Right lobe of liver (tissue), 6 donors: ENCODE data around the gene GPC5. TPM values are rescaled to one million over a fixed set of nuclear protein-coding genes. Genes with fewer than 3 reads are reported as not detected.

Experiments
- ATAC-seq, 4 donors: fragments of 200-7000 bp; cut with Tn5 transposase; one replicate each; pipeline ENCODE4 v1.9.1; 2020; ENCODE audit warnings: mild to moderate bottlenecking in 4 of 4, moderate library complexity in 4 of 4
- DNase-seq, 3 donors: peaks; one replicate each; pipeline ENCODE4 v3.0.0-alpha.2; 2020
- H3K27ac ChIP-seq, 3 donors: fragments of 200-600 bp; one replicate each; pipeline ENCODE4 v1.8.0; 2022
- H3K27me3 ChIP-seq, 2 donors: fragments of 200-600 bp; one replicate each; pipeline ENCODE4 v1.8.0; 2022
- H3K36me3 ChIP-seq, 4 donors: fragments of 200-600 bp; sonication (generic) in 1 of 4; one replicate each; pipeline versions ENCODE4 v1.5.1 to v1.8.0; 2017 to 2022; ENCODE audit warnings: control low read depth in 1 of 4
- H3K4me1 ChIP-seq, 4 donors: fragments of 200-600 bp; sonication (generic) in 1 of 4; one replicate each; pipeline versions ENCODE4 v1.5.1 to v1.8.0; 2017 to 2022; ENCODE audit warnings: control low read depth in 1 of 4
- H3K4me3 ChIP-seq, 3 donors: fragments of 200-600 bp; one replicate each; pipeline ENCODE4 v1.8.0; 2022
- H3K9me3 ChIP-seq, 4 donors: fragments of 200-600 bp; sonication (generic) in 1 of 4; one replicate each; pipeline versions ENCODE4 v1.5.1 to v1.8.0; 2017 to 2022; ENCODE audit warnings: control low read depth in 1 of 4
- POLR2A ChIP-seq: fragments of 450-650 bp; IDR thresholded peaks from one replicate; pipeline ENCODE4 v1.6.1; 2017; ENCODE audit warnings: antibody characterized with exemption, mild to moderate bottlenecking
- WGBS: methylation state at CpG from one replicate; pipeline ENCODE4 v1.1.6; 2018; ENCODE audit warnings: low coverage, low lambda C conversion rate; ENCODE audit not compliant: insufficient coverage; ENCODE audit errors: missing lambda C conversion rate; 5-methylcytosine and 5-hydroxymethylcytosine counted together
- intact Hi-C, 2 donors: fragments of 100-400 bp; cut with DNase I; formaldehyde crosslinking; loops; one replicate each; pipeline versions ENCODE4 v1.11.2 to v1.14.1; 2022
- total RNA-seq, 6 experiments: library from RNA; depleted of rRNA in 2 of 6; stranded (reverse); fragments of >200 nt in 2 of 6; fragmentation: NEBNext Ultra II Directional in 3 of 6; extraction: Animal tissue kit (Norgen Biotek cat#: 25700) in 3 of 6; gene quantifications; one replicate each; pipeline versions ENCODE4 v1.1.0 to v1.2.4, GENCODE V29; 2016 to 2023
- TF ChIP-seq, protein P1 (sequence below), 4 donors: fragments of 200-600 bp in 3 of 4; fragments of 450-650 bp in 1 of 4; IDR thresholded peaks; one replicate each; pipeline versions ENCODE4 v1.5.1 to v1.8.0; 2016 to 2022; ENCODE audit warnings: antibody characterized with exemption in 4 of 4, mild to moderate bottlenecking in 2 of 4
- donor health status: DM: no; HTN: yes; CAD: no.
- donor health status: DM: no; HTN: no; CAD: no.
- donor health status: DM: no; HTN: no; CAD: no.
- donor health status: DM: no; HTN: yes; CAD: no.
- donor health status: DM: no; HTN: yes; CAD: no.

GPC5 gene
- total RNA-seq, 6 experiments from 2014 or later: 0.12 to 0.99 (median 0.66) TPM

DNA sequence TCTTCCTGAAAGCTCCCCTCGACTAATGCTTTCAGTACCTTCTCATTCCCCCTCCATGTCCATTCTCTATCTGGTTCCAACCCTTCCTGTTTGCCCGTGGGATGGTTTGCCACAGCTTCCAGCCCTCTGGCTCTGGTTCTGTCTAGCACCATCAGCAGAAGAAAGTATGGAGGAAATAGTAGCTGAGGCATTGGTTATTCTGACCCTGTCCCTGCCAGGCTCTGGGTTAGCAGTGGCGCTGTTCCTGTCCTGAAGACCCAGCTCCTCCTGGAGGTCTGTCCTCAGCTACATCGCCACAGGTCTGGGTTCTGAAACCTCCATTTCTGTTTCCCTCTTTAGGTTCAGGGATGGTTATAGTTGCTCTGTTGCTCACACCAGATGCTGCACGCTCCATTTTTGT is 1223.6 kb downstream of the GPC5 start:
- no peak for TF ChIP-seq POLR2A
- TF ChIP-seq, protein P1, sequence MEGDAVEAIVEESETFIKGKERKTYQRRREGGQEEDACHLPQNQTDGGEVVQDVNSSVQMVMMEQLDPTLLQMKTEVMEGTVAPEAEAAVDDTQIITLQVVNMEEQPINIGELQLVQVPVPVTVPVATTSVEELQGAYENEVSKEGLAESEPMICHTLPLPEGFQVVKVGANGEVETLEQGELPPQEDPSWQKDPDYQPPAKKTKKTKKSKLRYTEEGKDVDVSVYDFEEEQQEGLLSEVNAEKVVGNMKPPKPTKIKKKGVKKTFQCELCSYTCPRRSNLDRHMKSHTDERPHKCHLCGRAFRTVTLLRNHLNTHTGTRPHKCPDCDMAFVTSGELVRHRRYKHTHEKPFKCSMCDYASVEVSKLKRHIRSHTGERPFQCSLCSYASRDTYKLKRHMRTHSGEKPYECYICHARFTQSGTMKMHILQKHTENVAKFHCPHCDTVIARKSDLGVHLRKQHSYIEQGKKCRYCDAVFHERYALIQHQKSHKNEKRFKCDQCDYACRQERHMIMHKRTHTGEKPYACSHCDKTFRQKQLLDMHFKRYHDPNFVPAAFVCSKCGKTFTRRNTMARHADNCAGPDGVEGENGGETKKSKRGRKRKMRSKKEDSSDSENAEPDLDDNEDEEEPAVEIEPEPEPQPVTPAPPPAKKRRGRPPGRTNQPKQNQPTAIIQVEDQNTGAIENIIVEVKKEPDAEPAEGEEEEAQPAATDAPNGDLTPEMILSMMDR (IDR thresholded peaks at IDR 0.05): no peak
- ATAC-seq: no peak
- no peaks in the 10 kb centered on the region for H3K9me3 ChIP-seq
- H3K27me3 ChIP-seq: no peaks in the 10 kb centered on the region
- H3K4me3 ChIP-seq: no peak overlapping the region
- no peak overlapping the region for H3K27ac ChIP-seq
- no peaks in the 10 kb centered on the region for H3K4me1 ChIP-seq
- WGBS: 81% methylated on average over 5 of the region's 5 CpGs
- H3K36me3 ChIP-seq: no peaks in the 10 kb centered on the region
- no peak for DNase-seq
- intact Hi-C loops: no loop called here

DNA sequence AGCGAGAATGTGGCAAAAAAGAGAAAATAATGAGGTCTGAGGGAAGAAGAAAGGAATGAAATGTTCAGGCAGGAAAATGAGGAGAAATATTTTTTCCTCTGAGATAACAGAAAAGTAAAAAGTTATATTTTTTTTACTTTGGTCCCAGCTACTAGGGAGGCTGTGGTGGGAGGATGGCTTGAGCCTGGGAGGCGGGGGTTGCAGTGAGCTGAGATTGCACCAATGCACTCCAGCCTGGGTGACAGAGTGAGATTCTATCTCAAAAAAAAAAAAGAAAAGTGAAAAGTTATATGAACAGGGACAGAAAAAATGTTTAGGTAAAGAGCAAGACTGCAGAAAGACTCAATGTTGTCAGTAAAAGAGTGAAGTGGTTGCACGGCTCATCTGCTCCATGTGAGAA is 1224.5 kb downstream of the GPC5 start:
- no peaks in the 10 kb centered on the region for H3K9me3 ChIP-seq
- H3K4me3 ChIP-seq: no peak overlapping the region
- ATAC-seq (no peak), DNase-seq (no peak)
- H3K27me3 ChIP-seq: no peaks in the 10 kb centered on the region
- no peaks in the 10 kb centered on the region for H3K36me3 ChIP-seq
- intact Hi-C loops: no loop called here
- no peaks in the 10 kb centered on the region for H3K4me1 ChIP-seq
- 79% methylated on average over 3 of the region's 3 CpGs for WGBS
- TF ChIP-seq POLR2A: no peak
- TF ChIP-seq, protein P1 (IDR thresholded peaks at IDR 0.05): no peak
- H3K27ac ChIP-seq: no peak overlapping the region

DNA sequence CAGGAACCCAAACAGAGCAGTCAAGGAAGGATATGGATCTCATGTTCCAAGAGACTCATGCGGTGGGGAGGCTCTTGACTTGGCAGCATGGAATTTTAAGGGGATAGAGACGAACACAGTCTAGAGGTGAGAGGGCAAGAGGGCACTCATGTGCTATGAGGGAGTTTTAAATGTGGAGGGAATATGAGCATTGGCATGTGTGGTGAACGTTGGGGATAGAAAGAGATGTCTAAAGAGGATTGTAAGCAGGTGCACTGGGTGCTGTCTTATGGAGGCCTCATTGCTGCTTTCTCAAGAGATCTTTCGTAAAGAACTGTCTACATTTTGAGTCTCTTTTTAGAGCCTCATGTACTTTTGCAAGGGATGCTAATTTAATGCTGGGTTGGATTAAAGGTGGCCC is 1227.9 kb downstream of the GPC5 start:
- intact Hi-C loops: no loop called here
- DNase-seq (no peak), ATAC-seq (no peak)
- 56% methylated on average over 4 of the region's 4 CpGs for WGBS
- H3K9me3 ChIP-seq: no peaks in the 10 kb centered on the region
- no peaks in the 10 kb centered on the region for H3K4me1 ChIP-seq
- H3K36me3 ChIP-seq: no peaks in the 10 kb centered on the region
- H3K4me3 ChIP-seq: no peak overlapping the region
- H3K27ac ChIP-seq: no peak overlapping the region
- no peaks in the 10 kb centered on the region for H3K27me3 ChIP-seq
- TF ChIP-seq POLR2A: no peak
- TF ChIP-seq, protein P1 (IDR thresholded peaks at IDR 0.05): no peak

DNA sequence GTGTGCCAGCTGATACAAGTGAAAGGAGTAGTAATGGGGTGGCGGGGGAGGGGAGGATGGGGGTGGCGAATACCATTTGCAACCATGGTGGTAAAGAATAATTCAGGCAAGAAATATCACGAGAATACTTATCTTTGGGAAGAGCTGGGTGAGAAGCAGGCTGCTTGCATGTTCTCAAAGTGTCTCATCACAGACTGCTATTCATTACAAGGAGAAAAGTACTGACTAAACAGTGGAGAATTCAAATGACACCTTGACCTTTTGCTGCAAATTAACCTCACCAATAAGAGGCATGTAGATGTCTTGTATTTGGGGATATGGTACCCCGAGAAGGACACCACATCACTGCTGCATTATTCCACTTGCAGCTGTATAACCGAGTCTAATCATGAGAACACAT is 1242.5 kb downstream of the GPC5 start:
- 68% methylated on average over 5 of the region's 5 CpGs for WGBS
- no peak overlapping the region for H3K27ac ChIP-seq

More for the DNA sequence above, 1242.5 kb downstream of the GPC5 start:
- no peak for ATAC-seq
- H3K9me3 ChIP-seq: no peaks in the 10 kb centered on the region
- no peaks in the 10 kb centered on the region for H3K4me1 ChIP-seq
- H3K4me3 ChIP-seq: no peak overlapping the region
- intact Hi-C loops: no loop called here
- no peak for DNase-seq
- TF ChIP-seq, protein P1 (IDR thresholded peaks at IDR 0.05): no peak
- TF ChIP-seq POLR2A: no peak
- H3K36me3 ChIP-seq: no peaks in the 10 kb centered on the region
- H3K27me3 ChIP-seq: no peaks in the 10 kb centered on the region
